ENCODE results near the gene FTO. TPM values are rescaled to one million over a fixed set of nuclear protein-coding genes. Genes with fewer than 3 reads are reported as not detected.

The FTO gene
- total RNA-seq, 4 donors from 2014 or later = 125 to 182 (median 164) TPM

DNA sequence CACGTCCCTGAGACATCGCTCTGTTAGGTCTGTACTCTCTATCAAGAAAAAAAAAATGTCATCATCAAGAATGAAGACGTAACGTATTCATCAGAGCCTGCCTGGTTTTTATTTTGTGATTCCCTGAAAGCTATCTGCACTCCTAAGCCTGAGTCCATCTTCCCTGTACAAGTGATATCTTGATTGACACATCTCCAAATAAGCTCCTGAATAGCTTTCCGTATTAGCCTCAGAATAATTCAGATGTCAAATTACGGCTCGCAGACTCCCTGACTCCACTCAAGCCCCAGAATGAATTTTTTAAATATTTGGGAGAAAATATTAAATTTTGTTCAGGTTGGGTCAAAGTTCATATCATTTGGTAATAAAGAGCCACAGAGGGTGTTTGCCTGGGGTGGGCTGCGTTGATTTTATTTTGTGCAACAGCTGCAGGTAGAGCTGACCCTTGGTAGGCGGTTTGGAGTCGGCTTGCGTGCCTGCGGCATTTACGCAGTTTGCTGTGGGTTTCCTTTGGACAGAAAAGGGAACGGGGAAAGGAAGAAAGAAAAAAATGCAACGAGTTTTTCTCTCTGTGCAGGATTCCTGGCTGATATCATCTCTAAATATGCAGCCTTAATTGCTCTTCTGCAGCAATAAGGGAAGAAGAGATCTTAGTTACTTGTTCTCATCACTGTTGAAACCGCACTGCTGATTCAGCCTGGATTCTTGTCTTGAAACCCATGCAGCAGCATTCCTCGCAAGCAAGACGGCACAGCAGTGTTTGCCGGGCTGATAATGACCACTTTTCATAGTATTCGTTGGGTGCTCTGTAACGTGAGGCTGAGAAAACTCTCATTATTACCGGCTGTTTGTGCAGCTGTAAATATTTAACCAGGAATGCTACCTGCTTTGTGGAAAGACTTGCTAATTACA, 467.9 kb downstream of the FTO start:
- Histone ChIP-seq H3K4me3 (replicated peaks in 1 of 3) (no peak overlapping the region), H3K4me1 (no peaks in the 10 kb centered on the region), H3K27me3 (no peaks in the 10 kb centered on the region), H3K27ac (no peak overlapping the region), H3K36me3 (no peaks in the 10 kb centered on the region), H3K9me3 (no peaks in the 10 kb centered on the region)
- 44 to 50% methylated on average over 22 of the region's 22 CpGs for WGBS, 2 donors
- DNase-seq = peak in 1 of 2 donors; percentile 4
- intact Hi-C loops (cut with DNase I) = no loop called here
- TF ChIP-seq, protein P1, sequence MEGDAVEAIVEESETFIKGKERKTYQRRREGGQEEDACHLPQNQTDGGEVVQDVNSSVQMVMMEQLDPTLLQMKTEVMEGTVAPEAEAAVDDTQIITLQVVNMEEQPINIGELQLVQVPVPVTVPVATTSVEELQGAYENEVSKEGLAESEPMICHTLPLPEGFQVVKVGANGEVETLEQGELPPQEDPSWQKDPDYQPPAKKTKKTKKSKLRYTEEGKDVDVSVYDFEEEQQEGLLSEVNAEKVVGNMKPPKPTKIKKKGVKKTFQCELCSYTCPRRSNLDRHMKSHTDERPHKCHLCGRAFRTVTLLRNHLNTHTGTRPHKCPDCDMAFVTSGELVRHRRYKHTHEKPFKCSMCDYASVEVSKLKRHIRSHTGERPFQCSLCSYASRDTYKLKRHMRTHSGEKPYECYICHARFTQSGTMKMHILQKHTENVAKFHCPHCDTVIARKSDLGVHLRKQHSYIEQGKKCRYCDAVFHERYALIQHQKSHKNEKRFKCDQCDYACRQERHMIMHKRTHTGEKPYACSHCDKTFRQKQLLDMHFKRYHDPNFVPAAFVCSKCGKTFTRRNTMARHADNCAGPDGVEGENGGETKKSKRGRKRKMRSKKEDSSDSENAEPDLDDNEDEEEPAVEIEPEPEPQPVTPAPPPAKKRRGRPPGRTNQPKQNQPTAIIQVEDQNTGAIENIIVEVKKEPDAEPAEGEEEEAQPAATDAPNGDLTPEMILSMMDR (IDR thresholded peaks at IDR 0.05) = no peak
- TF ChIP-seq POLR2A (IDR thresholded peaks at IDR 0.05) = no peak

DNA sequence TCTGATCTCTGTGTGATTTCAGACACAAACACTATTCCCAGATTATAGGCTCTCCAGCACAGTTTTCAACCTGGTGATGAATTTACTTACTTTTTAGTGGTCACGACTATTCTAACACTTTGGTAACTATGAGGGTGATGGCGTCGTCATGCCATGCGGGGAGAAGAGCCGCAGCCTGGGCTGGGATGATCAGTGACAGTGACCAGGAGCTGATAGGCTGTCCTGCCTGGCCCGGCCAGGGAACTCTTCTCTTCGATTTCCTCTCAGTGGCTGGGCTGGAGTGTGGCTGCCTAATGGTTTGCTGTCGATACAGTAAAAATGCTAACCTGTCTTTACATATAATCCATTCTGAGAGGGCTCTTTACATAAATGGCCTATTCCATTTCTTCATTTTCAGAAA, 469.5 kb downstream of the FTO start:
- H3K27me3 ChIP-seq = no peaks in the 10 kb centered on the region
- intact Hi-C loops (cut with DNase I) = no loop called here
- DNase-seq = no peak
- H3K4me1 ChIP-seq = no peaks in the 10 kb centered on the region
- H3K36me3 ChIP-seq = no peaks in the 10 kb centered on the region
- H3K9me3 ChIP-seq = no peaks in the 10 kb centered on the region
- no peak for TF ChIP-seq POLR2A (IDR thresholded peaks at IDR 0.05)
- TF ChIP-seq, protein P1 (IDR thresholded peaks at IDR 0.05) = no peak
- H3K27ac ChIP-seq = no peak overlapping the region
- 68 to 85% methylated on average over 8 of the region's 8 CpGs for WGBS, 2 donors
- no peak overlapping the region for H3K4me3 ChIP-seq (replicated peaks in 1 of 3)

DNA sequence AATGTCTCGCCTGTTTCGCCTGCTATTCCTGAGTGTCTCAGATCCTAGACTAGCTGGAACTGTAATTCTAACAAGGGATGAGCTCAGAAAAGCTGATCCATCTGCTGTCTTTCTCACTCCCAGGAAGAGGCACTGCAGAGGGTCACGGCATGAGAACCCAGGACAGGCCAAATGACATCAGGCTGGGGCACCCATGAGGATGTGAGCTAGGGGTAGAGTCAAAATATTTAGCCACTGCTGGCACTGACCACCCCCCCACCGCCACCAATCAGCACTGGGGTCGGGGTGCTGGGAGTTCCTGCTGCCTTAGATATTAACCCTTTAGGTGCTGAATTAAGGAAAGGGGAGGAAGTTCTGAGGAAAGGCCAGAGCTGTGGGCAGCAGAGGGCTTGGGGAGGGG, 470.2 kb downstream of the FTO start:
- Histone ChIP-seq H3K27ac (no peak overlapping the region), H3K4me1 (no peaks in the 10 kb centered on the region), H3K27me3 (no peaks in the 10 kb centered on the region), H3K36me3 (no peaks in the 10 kb centered on the region), H3K4me3 (replicated peaks in 1 of 3) (no peak overlapping the region), H3K9me3 (no peaks in the 10 kb centered on the region)
- intact Hi-C loops (cut with DNase I) = no loop called here
- DNase-seq = no peak
- TF ChIP-seq POLR2A (IDR thresholded peaks at IDR 0.05) = no peak
- TF ChIP-seq, protein P1 (IDR thresholded peaks at IDR 0.05) = no peak
- WGBS, 2 donors = 53 to 66% methylated on average over 5 of the region's 5 CpGs

DNA sequence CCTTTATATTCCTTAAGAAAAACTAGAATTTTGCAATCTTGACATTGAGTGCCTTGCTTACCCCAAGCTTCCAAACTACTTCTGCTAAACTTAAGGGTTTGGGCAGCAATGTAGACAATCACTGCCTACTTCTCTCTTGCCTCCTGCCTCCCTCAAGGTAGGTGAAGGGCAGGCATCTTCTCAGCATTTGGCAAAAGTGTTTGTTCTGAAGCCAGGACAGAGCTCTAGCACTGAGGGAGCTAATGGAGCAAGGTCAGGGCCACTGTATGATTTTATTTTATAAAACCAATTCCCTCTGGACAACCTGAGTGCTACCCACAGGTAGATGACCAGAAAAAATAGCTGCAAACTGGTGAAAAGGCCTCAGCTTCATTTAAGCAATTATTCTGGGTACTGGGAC, 470.8 kb downstream of the FTO start:
- Histone ChIP-seq H3K27ac (no peak overlapping the region), H3K9me3 (no peaks in the 10 kb centered on the region), H3K4me3 (replicated peaks in 1 of 3) (no peak overlapping the region), H3K27me3 (no peaks in the 10 kb centered on the region), H3K4me1 (no peaks in the 10 kb centered on the region), H3K36me3 (no peaks in the 10 kb centered on the region)
- no peak for DNase-seq
- no peak for TF ChIP-seq POLR2A (IDR thresholded peaks at IDR 0.05)
- TF ChIP-seq, protein P1 (IDR thresholded peaks at IDR 0.05) = no peak
- intact Hi-C loops (cut with DNase I) = no loop called here

GRCh38 chr16:54175169-54175551, 471.2 kb downstream of the FTO start:
- Histone ChIP-seq H3K27me3 (no peaks in the 10 kb centered on the region), H3K4me3 (replicated peaks in 1 of 3) (no peak overlapping the region), H3K27ac (no peak overlapping the region), H3K36me3 (no peaks in the 10 kb centered on the region), H3K9me3 (no peaks in the 10 kb centered on the region), H3K4me1 (no peaks in the 10 kb centered on the region)
- intact Hi-C loops (cut with DNase I) = no loop called here
- TF ChIP-seq, protein P1 (IDR thresholded peaks at IDR 0.05) = no peak
- no peak for TF ChIP-seq POLR2A (IDR thresholded peaks at IDR 0.05)
- no peak for DNase-seq
- 78% methylated on average over 9 of the region's 9 CpGs for WGBS, 2 donors

Data from thyroid gland (tissue), 4 donors.